ENCODE results near the gene CCR8.
"Not testable (repeated sequence)": the region's sequence is repeated elsewhere in the genome, so short reads cannot be mapped to it uniquely, and the experiment has no call there.

Gene CCR8

GRCh38 chr3:39317571-39318169 is 11.8 kb upstream of the CCR8 start:
- Histone ChIP-seq H3K9ac (ENCODE audit: low read depth, low read length) (no peak overlapping the region), H3K9me3 (ENCODE audit: insufficient read depth, low read length, severe bottlenecking) (peaks cover 12% of the 10 kb centered on the region), H4K20me1 (ENCODE audit: insufficient read depth, low read length) (no peaks in the 10 kb centered on the region), H3K79me2 (ENCODE audit: insufficient read depth, low read length) (no peaks in the 10 kb centered on the region), H2AFZ (ENCODE audit: low read depth, low read length) (no peak overlapping the region), H3K4me2 (ENCODE audit: insufficient read depth, low read length) (no peak overlapping the region), H3K4me1 (ENCODE audit: insufficient read depth, low read length) (peaks cover 17% of the 10 kb centered on the region), H3K27ac (ENCODE audit: low read length) (no peak overlapping the region), H3K36me3 (ENCODE audit: insufficient read depth, low read length) (no peaks in the 10 kb centered on the region), H3K4me3 (ENCODE audit: low read depth in 1 of 2, low read length in 2 of 2) (no peak overlapping the region), H3K27me3 (ENCODE audit: insufficient read depth, low read length, poor library complexity) (no peaks in the 10 kb centered on the region)
- no peak for DNase-seq
- no peak for ATAC-seq (ENCODE audit: insufficient read depth, low read depth)
- TF ChIP-seq, protein P1, sequence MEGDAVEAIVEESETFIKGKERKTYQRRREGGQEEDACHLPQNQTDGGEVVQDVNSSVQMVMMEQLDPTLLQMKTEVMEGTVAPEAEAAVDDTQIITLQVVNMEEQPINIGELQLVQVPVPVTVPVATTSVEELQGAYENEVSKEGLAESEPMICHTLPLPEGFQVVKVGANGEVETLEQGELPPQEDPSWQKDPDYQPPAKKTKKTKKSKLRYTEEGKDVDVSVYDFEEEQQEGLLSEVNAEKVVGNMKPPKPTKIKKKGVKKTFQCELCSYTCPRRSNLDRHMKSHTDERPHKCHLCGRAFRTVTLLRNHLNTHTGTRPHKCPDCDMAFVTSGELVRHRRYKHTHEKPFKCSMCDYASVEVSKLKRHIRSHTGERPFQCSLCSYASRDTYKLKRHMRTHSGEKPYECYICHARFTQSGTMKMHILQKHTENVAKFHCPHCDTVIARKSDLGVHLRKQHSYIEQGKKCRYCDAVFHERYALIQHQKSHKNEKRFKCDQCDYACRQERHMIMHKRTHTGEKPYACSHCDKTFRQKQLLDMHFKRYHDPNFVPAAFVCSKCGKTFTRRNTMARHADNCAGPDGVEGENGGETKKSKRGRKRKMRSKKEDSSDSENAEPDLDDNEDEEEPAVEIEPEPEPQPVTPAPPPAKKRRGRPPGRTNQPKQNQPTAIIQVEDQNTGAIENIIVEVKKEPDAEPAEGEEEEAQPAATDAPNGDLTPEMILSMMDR (IDR thresholded peaks at IDR 0.05; ENCODE audit: borderline replicate concordance, extremely low read depth, low read length, poor library complexity, severe bottlenecking): no peak
- TF ChIP-seq EZH2 (IDR thresholded peaks at IDR 0.05; ENCODE audit: borderline replicate concordance, low read depth, low read length, severe bottlenecking): no peak

DNA sequence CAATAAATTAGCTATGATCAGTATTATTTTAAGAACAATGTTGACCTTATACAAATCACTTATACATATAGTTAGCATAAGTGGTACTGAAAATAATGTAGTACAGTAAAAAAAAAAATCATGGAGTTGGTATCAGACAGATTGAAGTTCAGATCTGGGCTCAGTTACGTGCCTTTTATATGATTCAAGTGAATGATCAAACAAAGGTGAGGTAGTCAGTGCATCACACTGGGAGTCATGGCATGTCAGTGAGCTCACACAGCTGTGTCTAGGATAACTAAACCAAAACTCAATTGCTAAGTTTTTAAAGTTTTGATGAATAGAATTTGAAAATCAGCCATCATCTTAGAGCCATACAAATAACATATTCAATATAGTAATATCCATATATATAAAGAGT is 11.2 kb upstream of the CCR8 start:
- TF ChIP-seq, protein P1 (IDR thresholded peaks at IDR 0.05; ENCODE audit: borderline replicate concordance, extremely low read depth, low read length, poor library complexity, severe bottlenecking): no peak
- no peak for TF ChIP-seq EZH2 (IDR thresholded peaks at IDR 0.05; ENCODE audit: borderline replicate concordance, low read depth, low read length, severe bottlenecking)
- Histone ChIP-seq H3K9me3 (ENCODE audit: insufficient read depth, low read length, severe bottlenecking) (peaks cover 10% of the 10 kb centered on the region), H3K79me2 (ENCODE audit: insufficient read depth, low read length) (no peaks in the 10 kb centered on the region), H3K9ac (ENCODE audit: low read depth, low read length) (no peak overlapping the region), H3K4me1 (ENCODE audit: insufficient read depth, low read length) (peaks cover 24% of the 10 kb centered on the region), H3K4me3 (ENCODE audit: low read depth in 1 of 2, low read length in 2 of 2) (no peak overlapping the region), H2AFZ (ENCODE audit: low read depth, low read length) (no peak overlapping the region), H3K27ac (ENCODE audit: low read length) (no peak overlapping the region), H3K36me3 (ENCODE audit: insufficient read depth, low read length) (no peaks in the 10 kb centered on the region), H4K20me1 (ENCODE audit: insufficient read depth, low read length) (no peaks in the 10 kb centered on the region), H3K27me3 (ENCODE audit: insufficient read depth, low read length, poor library complexity) (no peaks in the 10 kb centered on the region), H3K4me2 (ENCODE audit: insufficient read depth, low read length) (no peak overlapping the region)
- ATAC-seq (ENCODE audit: insufficient read depth, low read depth): no peak
- DNase-seq: no peak

GRCh38 chr3:39319249-39319648 is 10.3 kb upstream of the CCR8 start:
- Histone ChIP-seq H3K9me3 (ENCODE audit: insufficient read depth, low read length, severe bottlenecking) (peaks cover 9% of the 10 kb centered on the region), H3K79me2 (ENCODE audit: insufficient read depth, low read length) (no peaks in the 10 kb centered on the region), H3K4me3 (ENCODE audit: low read depth in 1 of 2, low read length in 2 of 2) (no peak overlapping the region), H2AFZ (ENCODE audit: low read depth, low read length) (no peak overlapping the region), H4K20me1 (ENCODE audit: insufficient read depth, low read length) (no peaks in the 10 kb centered on the region), H3K36me3 (ENCODE audit: insufficient read depth, low read length) (no peaks in the 10 kb centered on the region), H3K27me3 (ENCODE audit: insufficient read depth, low read length, poor library complexity) (no peaks in the 10 kb centered on the region), H3K4me1 (ENCODE audit: insufficient read depth, low read length) (peaks cover 31% of the 10 kb centered on the region), H3K9ac (ENCODE audit: low read depth, low read length) (no peak overlapping the region), H3K4me2 (ENCODE audit: insufficient read depth, low read length) (no peak overlapping the region), H3K27ac (ENCODE audit: low read length) (no peak overlapping the region)
- TF ChIP-seq, protein P1 (IDR thresholded peaks at IDR 0.05; ENCODE audit: borderline replicate concordance, extremely low read depth, low read length, poor library complexity, severe bottlenecking): no peak
- TF ChIP-seq EZH2 (IDR thresholded peaks at IDR 0.05; ENCODE audit: borderline replicate concordance, low read depth, low read length, severe bottlenecking): no peak
- ATAC-seq (ENCODE audit: insufficient read depth, low read depth): no peak
- no peak for DNase-seq

DNA sequence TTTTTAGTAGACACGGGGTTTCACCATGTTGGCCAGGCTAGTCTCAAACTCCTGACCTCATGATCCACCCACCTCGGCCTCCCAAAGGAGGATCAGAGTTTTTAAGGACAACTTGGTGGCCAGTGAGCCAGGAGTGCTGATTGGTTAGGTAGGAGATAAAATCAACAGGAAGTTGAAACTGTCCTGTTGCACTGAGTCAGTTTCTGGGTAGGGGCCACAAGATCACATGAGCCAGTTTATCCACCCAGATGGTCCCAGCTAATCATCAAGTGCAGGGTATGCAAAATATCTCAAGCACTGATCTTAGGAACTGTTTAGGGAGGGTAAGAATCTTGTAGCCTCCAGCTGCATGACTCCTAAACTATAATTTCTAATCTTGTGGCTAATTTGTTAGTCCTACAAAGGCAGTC is 7.9 kb upstream of the CCR8 start:
- Histone ChIP-seq H2AFZ (ENCODE audit: low read depth, low read length) (0 out of 2 replicates have a peak overlapping the region, but pooled peaks have one; percentile 0), H3K27ac (ENCODE audit: low read length) (peak overlapping the region; percentile 65), H3K4me1 (ENCODE audit: insufficient read depth, low read length) (peaks cover 33% of the 10 kb centered on the region)
- not testable (repeated sequence) for H3K9ac ChIP-seq (ENCODE audit: low read depth, low read length); H3K27me3 ChIP-seq (ENCODE audit: insufficient read depth, low read length, poor library complexity); H3K9me3 ChIP-seq (ENCODE audit: insufficient read depth, low read length, severe bottlenecking); H3K36me3 ChIP-seq (ENCODE audit: insufficient read depth, low read length); H4K20me1 ChIP-seq (ENCODE audit: insufficient read depth, low read length); H3K4me3 ChIP-seq (ENCODE audit: low read depth in 1 of 2, low read length in 2 of 2); H3K79me2 ChIP-seq (ENCODE audit: insufficient read depth, low read length); H3K4me2 ChIP-seq (ENCODE audit: insufficient read depth, low read length)
- ATAC-seq (ENCODE audit: insufficient read depth, low read depth): peak; percentile 81
- peak; percentile 37 for DNase-seq

GRCh38 chr3:39322209-39322715 is 7.2 kb upstream of the CCR8 start:
- not testable (repeated sequence) for H3K36me3 ChIP-seq (ENCODE audit: insufficient read depth, low read length); H3K4me2 ChIP-seq (ENCODE audit: insufficient read depth, low read length); H3K79me2 ChIP-seq (ENCODE audit: insufficient read depth, low read length); DNase-seq; H3K27me3 ChIP-seq (ENCODE audit: insufficient read depth, low read length, poor library complexity); H2AFZ ChIP-seq (ENCODE audit: low read depth, low read length); H3K4me3 ChIP-seq (ENCODE audit: low read depth in 1 of 2, low read length in 2 of 2); ATAC-seq (ENCODE audit: insufficient read depth, low read depth); H3K9me3 ChIP-seq (ENCODE audit: insufficient read depth, low read length, severe bottlenecking); H4K20me1 ChIP-seq (ENCODE audit: insufficient read depth, low read length)
- Histone ChIP-seq H3K9ac (ENCODE audit: low read depth, low read length) (peak overlapping the region; percentile 3; the same call in 1 of the 2 replicates), H3K4me1 (ENCODE audit: insufficient read depth, low read length) (peaks cover 40% of the 10 kb centered on the region), H3K27ac (ENCODE audit: low read length) (peak overlapping the region; percentile 73)
